ENCODE results near the gene ICE2. TPM values are rescaled to one million over a fixed set of nuclear protein-coding genes. Genes with fewer than 3 reads are reported as not detected.

ICE2 gene
- total RNA-seq, 1 donor from 2014 or later: 42.2 TPM

GRCh38 chr15:60391722-60392315, 87.1 kb downstream of the ICE2 start:
- Mint-ChIP-seq H3K27me3 (ENCODE audit: unreplicated experiment) (peaks cover 4% of the 10 kb centered on the region), H3K9me3 (ENCODE audit: unreplicated experiment) (no peaks in the 10 kb centered on the region), H3K27ac (ENCODE audit: unreplicated experiment) (no peak overlapping the region), H3K4me3 (ENCODE audit: unreplicated experiment) (no peak overlapping the region), H3K36me3 (ENCODE audit: low read depth, unreplicated experiment) (peaks cover 4% of the 10 kb centered on the region), H3K4me1 (ENCODE audit: unreplicated experiment) (peaks cover 45% of the 10 kb centered on the region)
- TF ChIP-seq CTCF (IDR thresholded peaks at IDR 0.05; ENCODE audit: unreplicated experiment): no peak
- no peak for DNase-seq (ENCODE audit: low spot score)

GRCh38 chr15:60390871-60391501, 88.0 kb downstream of the ICE2 start:
- Mint-ChIP-seq H3K36me3 (ENCODE audit: low read depth, unreplicated experiment) (peaks cover 4% of the 10 kb centered on the region), H3K27me3 (ENCODE audit: unreplicated experiment) (no peaks in the 10 kb centered on the region), H3K4me3 (ENCODE audit: unreplicated experiment) (no peak overlapping the region), H3K27ac (ENCODE audit: unreplicated experiment) (peak overlapping the region; percentile 76), H3K9me3 (ENCODE audit: unreplicated experiment) (no peaks in the 10 kb centered on the region), H3K4me1 (ENCODE audit: unreplicated experiment) (peaks cover 37% of the 10 kb centered on the region)
- no peak for DNase-seq (ENCODE audit: low spot score)
- no peak for TF ChIP-seq CTCF (IDR thresholded peaks at IDR 0.05; ENCODE audit: unreplicated experiment)

- no peak for TF ChIP-seq CTCF (IDR thresholded peaks at IDR 0.05; ENCODE audit: unreplicated experiment)
- no peaks in the 10 kb centered on the region for H3K27me3 Mint-ChIP-seq (ENCODE audit: unreplicated experiment)
- peaks cover 35% of the 10 kb centered on the region for H3K4me1 Mint-ChIP-seq (ENCODE audit: unreplicated experiment)
- H3K36me3 Mint-ChIP-seq (ENCODE audit: low read depth, unreplicated experiment): peaks cover 4% of the 10 kb centered on the region
- H3K27ac Mint-ChIP-seq (ENCODE audit: unreplicated experiment): no peak overlapping the region
- no peak overlapping the region for H3K4me3 Mint-ChIP-seq (ENCODE audit: unreplicated experiment)
- H3K9me3 Mint-ChIP-seq (ENCODE audit: unreplicated experiment): no peaks in the 10 kb centered on the region
- DNase-seq (ENCODE audit: low spot score): no peak
Measured at GRCh38 chr15:60390231-60390630, 88.7 kb downstream of the ICE2 start.

GRCh38 chr15:60389261-60390077, 89.5 kb downstream of the ICE2 start:
- peak overlapping the region; percentile 2 for H3K27ac Mint-ChIP-seq (ENCODE audit: unreplicated experiment)
- no peak for TF ChIP-seq CTCF (IDR thresholded peaks at IDR 0.05; ENCODE audit: unreplicated experiment)
- H3K9me3 Mint-ChIP-seq (ENCODE audit: unreplicated experiment): no peaks in the 10 kb centered on the region
- peaks cover 28% of the 10 kb centered on the region for H3K4me1 Mint-ChIP-seq (ENCODE audit: unreplicated experiment)
- no peak overlapping the region for H3K4me3 Mint-ChIP-seq (ENCODE audit: unreplicated experiment)
- no peaks in the 10 kb centered on the region for H3K27me3 Mint-ChIP-seq (ENCODE audit: unreplicated experiment)
- no peak for DNase-seq (ENCODE audit: low spot score)
- H3K36me3 Mint-ChIP-seq (ENCODE audit: low read depth, unreplicated experiment): peaks cover 4% of the 10 kb centered on the region

- peaks cover 4% of the 10 kb centered on the region for H3K36me3 Mint-ChIP-seq (ENCODE audit: low read depth, unreplicated experiment)
- H3K4me3 Mint-ChIP-seq (ENCODE audit: unreplicated experiment): no peak overlapping the region
- no peak for TF ChIP-seq CTCF (IDR thresholded peaks at IDR 0.05; ENCODE audit: unreplicated experiment)
- no peaks in the 10 kb centered on the region for H3K27me3 Mint-ChIP-seq (ENCODE audit: unreplicated experiment)
- H3K27ac Mint-ChIP-seq (ENCODE audit: unreplicated experiment): no peak overlapping the region
- no peaks in the 10 kb centered on the region for H3K9me3 Mint-ChIP-seq (ENCODE audit: unreplicated experiment)
- DNase-seq (ENCODE audit: low spot score): no peak
- peaks cover 12% of the 10 kb centered on the region for H3K4me1 Mint-ChIP-seq (ENCODE audit: unreplicated experiment)
Measured at GRCh38 chr15:60387321-60387720, 91.6 kb downstream of the ICE2 start.

Data from endothelial cell (in vitro differentiated cells).